Transverse colon (tissue), 4 donors: Measurements from ENCODE around the gene CD7.

Experiments
- CTCF ChIP-seq, 5 experiments: fragments of 200-600 bp in 3 of 5; fragments of 450-650 bp in 2 of 5; sonication (generic) in 3 of 5; IDR thresholded peaks; 1 replicate in 2 of 5; 2 replicates in 3 of 5; pipeline ENCODE4 v1.5.1; 2016 to 2017; ENCODE audit warnings: antibody characterized with exemption in 5 of 5, inconsistent platforms in 3 of 5, mild to moderate bottlenecking in 2 of 5, moderate library complexity in 1 of 5
- POLR2AphosphoS5 ChIP-seq, 3 donors: sonication (generic); formaldehyde crosslinking; IDR thresholded peaks; one replicate each; pipeline ENCODE4 v1.6.1; 2016; ENCODE audit warnings: antibody characterized with exemption in 3 of 3

GRCh38 chr17:82276938-82277337 lies 40.5 kb downstream of the CD7 start:
- no peak for TF ChIP-seq CTCF (IDR thresholded peaks at IDR 0.05)
- TF ChIP-seq POLR2AphosphoS5 (IDR thresholded peaks at IDR 0.05) = no peak
